Measurements from ENCODE around the gene MICAL1. TPM values are rescaled to one million over a fixed set of nuclear protein-coding genes. Genes with fewer than 3 reads are reported as not detected.

The MICAL1 gene
- polyA plus RNA-seq, 2 of the 4 experiments (the other 2 are of a cell fraction) = 14.1 to 16.9 TPM

DNA sequence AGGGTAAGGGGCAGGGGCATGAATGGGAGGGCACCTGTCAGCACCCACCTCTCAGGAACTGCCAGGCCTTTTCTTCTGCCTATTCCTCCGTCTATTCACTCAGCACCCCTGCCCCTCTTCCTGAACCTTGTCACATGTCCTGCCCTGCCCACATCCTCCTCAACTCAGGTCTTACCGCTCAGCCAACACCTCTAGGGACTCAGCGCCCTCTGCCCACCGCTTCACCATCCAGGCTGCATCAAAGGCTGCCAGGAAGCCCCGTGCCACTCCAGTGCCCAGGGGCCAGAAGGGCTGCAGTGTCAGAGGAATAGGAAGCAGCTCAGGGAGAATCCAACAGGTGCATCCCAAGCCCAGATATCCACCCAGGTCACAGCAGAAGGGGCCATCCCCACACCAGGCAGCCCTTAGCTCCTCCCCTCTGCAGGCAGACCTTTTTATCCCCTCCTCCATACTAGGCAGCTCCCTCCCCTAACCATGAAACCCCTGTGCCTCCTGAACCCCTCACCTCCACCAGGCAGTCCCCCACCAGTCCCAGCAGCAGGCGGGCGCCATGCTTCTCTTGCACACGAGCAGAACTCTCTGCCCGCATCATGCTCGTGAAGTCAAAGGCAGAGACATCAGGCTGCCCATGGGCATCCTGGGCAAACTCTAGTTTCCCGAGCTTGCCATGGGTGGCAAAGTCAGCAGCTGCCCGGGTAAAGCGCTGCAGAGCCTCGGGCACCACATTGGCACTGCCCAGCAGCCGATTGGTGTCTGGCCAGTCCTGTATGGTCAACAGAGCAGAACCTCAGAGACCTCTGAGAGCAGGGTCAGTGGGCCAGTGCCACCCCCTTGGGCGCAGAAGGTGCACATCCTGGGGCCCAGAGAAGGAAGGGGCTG lies 5.5 kb downstream of the MICAL1 start:
- Histone ChIP-seq H3K9me3 (no peaks in the 10 kb centered on the region), H3K4me2 (no peak overlapping the region), H3K27ac (no peak overlapping the region), H3K4me3 (no peak overlapping the region), H3K4me1 (0 out of 3 replicates have a peak, but pooled peaks cover 3% of the 10 kb centered on the region)
- FAIRE-seq (no peak), ATAC-seq (no peak), DNase-seq (ENCODE audit: low read depth in 1 of 2, low spot score in 1 of 2) (no peak)
- ChIA-PET CTCF (interaction anchor here (0.7 kb wide), 1 partner anchor 9 kb away, joined by 3 read pairs; the partner anchor contains the start of genes PPIL6 and SMPD2), POLR2A (no interaction called here)
- WGBS (ENCODE audit: missing lambda C conversion rate) = 87% methylated on average over 7 of the region's 16 CpGs
- TF ChIP-seq MYC (IDR thresholded peaks at IDR 0.05; ENCODE audit: borderline replicate concordance, low read length) = no peak
- TF ChIP-seq, protein P1, sequence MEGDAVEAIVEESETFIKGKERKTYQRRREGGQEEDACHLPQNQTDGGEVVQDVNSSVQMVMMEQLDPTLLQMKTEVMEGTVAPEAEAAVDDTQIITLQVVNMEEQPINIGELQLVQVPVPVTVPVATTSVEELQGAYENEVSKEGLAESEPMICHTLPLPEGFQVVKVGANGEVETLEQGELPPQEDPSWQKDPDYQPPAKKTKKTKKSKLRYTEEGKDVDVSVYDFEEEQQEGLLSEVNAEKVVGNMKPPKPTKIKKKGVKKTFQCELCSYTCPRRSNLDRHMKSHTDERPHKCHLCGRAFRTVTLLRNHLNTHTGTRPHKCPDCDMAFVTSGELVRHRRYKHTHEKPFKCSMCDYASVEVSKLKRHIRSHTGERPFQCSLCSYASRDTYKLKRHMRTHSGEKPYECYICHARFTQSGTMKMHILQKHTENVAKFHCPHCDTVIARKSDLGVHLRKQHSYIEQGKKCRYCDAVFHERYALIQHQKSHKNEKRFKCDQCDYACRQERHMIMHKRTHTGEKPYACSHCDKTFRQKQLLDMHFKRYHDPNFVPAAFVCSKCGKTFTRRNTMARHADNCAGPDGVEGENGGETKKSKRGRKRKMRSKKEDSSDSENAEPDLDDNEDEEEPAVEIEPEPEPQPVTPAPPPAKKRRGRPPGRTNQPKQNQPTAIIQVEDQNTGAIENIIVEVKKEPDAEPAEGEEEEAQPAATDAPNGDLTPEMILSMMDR (IDR thresholded peaks at IDR 0.05) = no peak
- no peak for TF ChIP-seq CHD2 (IDR thresholded peaks at IDR 0.05; ENCODE audit: low read length, partially characterized antibody)
- no peak for TF ChIP-seq HDAC2 (IDR thresholded peaks at IDR 0.05)

GRCh38 chr6:109449064-109449794 lies 6.3 kb downstream of the MICAL1 start:
- no peak overlapping the region for H3K27ac ChIP-seq
- no peak overlapping the region for H3K4me3 ChIP-seq
- H3K9me3 ChIP-seq = no peaks in the 10 kb centered on the region
- H3K4me1 ChIP-seq = no peaks in the 10 kb centered on the region
- DNase-seq (ENCODE audit: low read depth in 1 of 2, low spot score in 1 of 2) (no peak), FAIRE-seq (no peak), ATAC-seq (peak in 1 of 2 experiments; percentile 3; a peak in 2 of 6 replicates)
- H3K4me2 ChIP-seq = no peak overlapping the region
- TF ChIP-seq, protein P2, sequence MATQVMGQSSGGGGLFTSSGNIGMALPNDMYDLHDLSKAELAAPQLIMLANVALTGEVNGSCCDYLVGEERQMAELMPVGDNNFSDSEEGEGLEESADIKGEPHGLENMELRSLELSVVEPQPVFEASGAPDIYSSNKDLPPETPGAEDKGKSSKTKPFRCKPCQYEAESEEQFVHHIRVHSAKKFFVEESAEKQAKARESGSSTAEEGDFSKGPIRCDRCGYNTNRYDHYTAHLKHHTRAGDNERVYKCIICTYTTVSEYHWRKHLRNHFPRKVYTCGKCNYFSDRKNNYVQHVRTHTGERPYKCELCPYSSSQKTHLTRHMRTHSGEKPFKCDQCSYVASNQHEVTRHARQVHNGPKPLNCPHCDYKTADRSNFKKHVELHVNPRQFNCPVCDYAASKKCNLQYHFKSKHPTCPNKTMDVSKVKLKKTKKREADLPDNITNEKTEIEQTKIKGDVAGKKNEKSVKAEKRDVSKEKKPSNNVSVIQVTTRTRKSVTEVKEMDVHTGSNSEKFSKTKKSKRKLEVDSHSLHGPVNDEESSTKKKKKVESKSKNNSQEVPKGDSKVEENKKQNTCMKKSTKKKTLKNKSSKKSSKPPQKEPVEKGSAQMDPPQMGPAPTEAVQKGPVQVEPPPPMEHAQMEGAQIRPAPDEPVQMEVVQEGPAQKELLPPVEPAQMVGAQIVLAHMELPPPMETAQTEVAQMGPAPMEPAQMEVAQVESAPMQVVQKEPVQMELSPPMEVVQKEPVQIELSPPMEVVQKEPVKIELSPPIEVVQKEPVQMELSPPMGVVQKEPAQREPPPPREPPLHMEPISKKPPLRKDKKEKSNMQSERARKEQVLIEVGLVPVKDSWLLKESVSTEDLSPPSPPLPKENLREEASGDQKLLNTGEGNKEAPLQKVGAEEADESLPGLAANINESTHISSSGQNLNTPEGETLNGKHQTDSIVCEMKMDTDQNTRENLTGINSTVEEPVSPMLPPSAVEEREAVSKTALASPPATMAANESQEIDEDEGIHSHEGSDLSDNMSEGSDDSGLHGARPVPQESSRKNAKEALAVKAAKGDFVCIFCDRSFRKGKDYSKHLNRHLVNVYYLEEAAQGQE (IDR thresholded peaks at IDR 0.05) = no peak
- TF ChIP-seq ZSCAN20 (CRISPR knock-in tag; IDR thresholded peaks at IDR 0.05) = no peak
- CTCF ChIA-PET = interaction anchor here (1.4 kb wide), 1 partner anchor 261 kb away, joined by 3 read pairs; no protein-coding TSS in a partner anchor
- POLR2A ChIA-PET = no interaction called here
- 88% methylated on average over 12 of the region's 19 CpGs for WGBS (ENCODE audit: missing lambda C conversion rate)

DNA sequence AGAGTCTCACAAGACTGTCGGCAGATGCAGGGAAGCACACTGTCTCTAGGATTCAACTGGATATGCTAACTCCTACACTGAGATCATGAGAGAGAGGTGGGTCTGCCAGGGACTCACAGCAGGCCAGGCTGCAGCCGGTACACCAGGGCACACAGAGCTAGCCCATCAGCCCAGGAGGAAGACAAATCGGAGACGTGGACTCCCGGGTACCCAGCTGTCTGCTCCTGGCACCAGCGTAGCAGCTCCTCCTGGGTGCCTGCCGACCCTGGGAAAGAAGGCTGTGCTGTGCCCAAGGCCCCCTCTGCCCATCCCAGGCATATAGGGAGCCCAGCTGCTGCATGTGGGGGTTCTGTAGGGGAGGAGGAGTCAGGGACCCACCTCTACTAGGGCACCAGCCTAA lies 7.0 kb downstream of the MICAL1 start:
- ChIA-PET POLR2A (no interaction called here), CTCF (interaction anchor here (1.4 kb wide), 1 partner anchor 260 kb away, joined by 3 read pairs; no protein-coding TSS in a partner anchor)
- ATAC-seq = peak in 1 of 2 experiments; percentile 8; a peak in 3 of 6 replicates
- WGBS (ENCODE audit: missing lambda C conversion rate) = 85% methylated on average over 4 of the region's 7 CpGs
- Histone ChIP-seq H3K4me3 (no peak overlapping the region), H3K27ac (no peak overlapping the region), H3K4me1 (no peaks in the 10 kb centered on the region), H3K9me3 (no peaks in the 10 kb centered on the region), H3K4me2 (no peak overlapping the region)
- no peak for DNase-seq (ENCODE audit: low read depth in 1 of 2, low spot score in 1 of 2)
- no peak for FAIRE-seq
- no peak for TF ChIP-seq E2F6 (IDR thresholded peaks at IDR 0.05; ENCODE audit: borderline replicate concordance, low read depth)
- no peak for TF ChIP-seq HMGXB4 (CRISPR knock-in tag; IDR thresholded peaks at IDR 0.05; ENCODE audit: borderline replicate concordance)

Data from A549 (cell line).